ENCODE measurements around the gene PRELP. TPM values are rescaled to one million over a fixed set of nuclear protein-coding genes. Genes with fewer than 3 reads are reported as not detected.

The PRELP gene
- total RNA-seq, 4 donors from 2014 or later, result 15.4 to 35.2 (median 23.3) TPM

DNA sequence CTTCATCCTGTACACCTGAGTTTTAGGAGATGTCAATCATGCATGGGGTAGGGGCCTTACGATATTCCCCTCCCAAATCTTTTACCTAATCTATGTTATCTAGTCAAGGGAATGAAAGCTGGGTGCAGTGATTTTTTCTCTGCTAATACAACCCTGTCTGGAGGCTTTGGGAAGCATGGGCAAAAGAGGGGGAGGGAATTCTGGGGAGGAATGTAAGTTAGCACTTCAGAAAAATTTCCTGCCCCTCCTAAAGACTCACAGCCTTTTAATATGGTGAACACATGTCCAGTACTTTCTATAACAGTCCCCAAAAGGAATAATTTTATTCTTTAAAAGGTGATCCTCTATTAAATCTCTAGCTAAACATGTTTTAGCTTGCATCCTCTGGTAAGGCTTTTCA, 25.6 kb upstream of the PRELP start:
- 78 to 100% methylated on average over 1 of the region's 1 CpG for WGBS, 2 donors (ENCODE audit: low coverage in 1 of 2)
- Histone ChIP-seq H3K9me3 (peaks cover 3 to 5% of the 10 kb centered on the region in 2 donors), H3K27me3 (no peaks in the 10 kb centered on the region), H3K4me3 (no peak overlapping the region), H3K36me3 (no peaks in the 10 kb centered on the region), H3K27ac (no peak overlapping the region), H3K4me1 (peaks cover 0 to 8% (median 2%) of the 10 kb centered on the region in 4 donors)
- TF ChIP-seq POLR2AphosphoS5 (IDR thresholded peaks at IDR 0.05), result no peak
- TF ChIP-seq, protein P1, sequence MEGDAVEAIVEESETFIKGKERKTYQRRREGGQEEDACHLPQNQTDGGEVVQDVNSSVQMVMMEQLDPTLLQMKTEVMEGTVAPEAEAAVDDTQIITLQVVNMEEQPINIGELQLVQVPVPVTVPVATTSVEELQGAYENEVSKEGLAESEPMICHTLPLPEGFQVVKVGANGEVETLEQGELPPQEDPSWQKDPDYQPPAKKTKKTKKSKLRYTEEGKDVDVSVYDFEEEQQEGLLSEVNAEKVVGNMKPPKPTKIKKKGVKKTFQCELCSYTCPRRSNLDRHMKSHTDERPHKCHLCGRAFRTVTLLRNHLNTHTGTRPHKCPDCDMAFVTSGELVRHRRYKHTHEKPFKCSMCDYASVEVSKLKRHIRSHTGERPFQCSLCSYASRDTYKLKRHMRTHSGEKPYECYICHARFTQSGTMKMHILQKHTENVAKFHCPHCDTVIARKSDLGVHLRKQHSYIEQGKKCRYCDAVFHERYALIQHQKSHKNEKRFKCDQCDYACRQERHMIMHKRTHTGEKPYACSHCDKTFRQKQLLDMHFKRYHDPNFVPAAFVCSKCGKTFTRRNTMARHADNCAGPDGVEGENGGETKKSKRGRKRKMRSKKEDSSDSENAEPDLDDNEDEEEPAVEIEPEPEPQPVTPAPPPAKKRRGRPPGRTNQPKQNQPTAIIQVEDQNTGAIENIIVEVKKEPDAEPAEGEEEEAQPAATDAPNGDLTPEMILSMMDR (IDR thresholded peaks at IDR 0.05), result no peak
- no peak for TF ChIP-seq POLR2A (IDR thresholded peaks at IDR 0.05)
- no peak for TF ChIP-seq EP300 (IDR thresholded peaks at IDR 0.05; ENCODE audit: low read depth)
- no peak for DNase-seq
- in situ Hi-C loops (cut with MboI; ENCODE audit: low pct_ligation_motif_present in 1 of 4, low pct_unique_long_range_greater_than_20kb in 1 of 4, low sequenced_read_pairs in 3 of 4) (loop anchor here in 1 of 4 donors (25.0 kb wide), 1 partner anchor 88 kb away; the partner anchor contains the start of gene FMOD), intact Hi-C loops (cut with DNase I; ENCODE audit: low total_unique reads) (no loop called here)

DNA sequence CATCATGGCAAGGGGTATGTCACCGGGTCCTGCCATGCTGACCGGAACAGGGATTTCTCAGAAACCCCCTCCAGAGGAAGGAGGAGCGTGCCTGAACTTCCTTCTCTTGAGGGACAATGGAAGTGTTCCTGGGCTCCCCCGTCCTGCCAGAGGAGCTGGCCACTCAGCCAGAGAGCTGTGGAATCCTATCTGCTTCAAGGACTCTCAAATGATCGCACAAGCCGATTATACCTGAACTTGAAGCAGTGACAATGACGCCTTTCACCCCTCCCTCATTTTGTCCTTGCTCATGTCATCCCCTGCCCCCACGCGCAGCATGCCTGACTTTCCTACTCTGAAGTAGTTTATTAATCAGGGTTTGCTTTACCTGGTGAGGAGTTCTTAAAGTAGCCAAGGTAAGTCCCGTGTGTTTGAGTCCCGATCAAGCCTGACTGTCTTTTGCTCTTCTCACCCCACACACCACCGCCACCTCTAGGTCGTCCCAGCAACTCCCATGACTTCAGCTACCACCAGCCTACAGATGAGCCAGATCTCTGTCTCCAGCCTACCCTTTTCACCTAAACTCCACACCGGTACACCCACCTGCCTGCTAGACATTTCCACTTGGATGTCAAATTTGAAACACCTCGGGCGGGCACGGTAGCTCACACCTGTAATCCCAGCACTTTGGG, 25.0 kb upstream of the PRELP start:
- no peak for DNase-seq
- TF ChIP-seq, protein P1 (IDR thresholded peaks at IDR 0.05), result no peak
- TF ChIP-seq POLR2A (IDR thresholded peaks at IDR 0.05) (no peak), POLR2AphosphoS5 (IDR thresholded peaks at IDR 0.05) (no peak), EP300 (IDR thresholded peaks at IDR 0.05; ENCODE audit: low read depth) (no peak)
- H3K9me3 ChIP-seq, result peaks cover 0 to under 1% of the 10 kb centered on the region in 2 donors
- intact Hi-C loops (cut with DNase I; ENCODE audit: low total_unique reads) (no loop called here), in situ Hi-C loops (cut with MboI; ENCODE audit: low pct_ligation_motif_present in 1 of 4, low pct_unique_long_range_greater_than_20kb in 1 of 4, low sequenced_read_pairs in 3 of 4) (loop anchor here in 1 of 4 donors (25.0 kb wide), 1 partner anchor 88 kb away; the partner anchor contains the start of gene FMOD)
- H3K27me3 ChIP-seq, result no peaks in the 10 kb centered on the region
- H3K27ac ChIP-seq, result no peak overlapping the region
- no peaks in the 10 kb centered on the region for H3K36me3 ChIP-seq
- WGBS, 2 donors (ENCODE audit: low coverage in 1 of 2), result 80 to 87% methylated on average over 2 to 17 of the region's 17 CpGs
- peaks cover 0 to 8% (median 2%) of the 10 kb centered on the region in 4 donors for H3K4me1 ChIP-seq
- no peak overlapping the region for H3K4me3 ChIP-seq

DNA sequence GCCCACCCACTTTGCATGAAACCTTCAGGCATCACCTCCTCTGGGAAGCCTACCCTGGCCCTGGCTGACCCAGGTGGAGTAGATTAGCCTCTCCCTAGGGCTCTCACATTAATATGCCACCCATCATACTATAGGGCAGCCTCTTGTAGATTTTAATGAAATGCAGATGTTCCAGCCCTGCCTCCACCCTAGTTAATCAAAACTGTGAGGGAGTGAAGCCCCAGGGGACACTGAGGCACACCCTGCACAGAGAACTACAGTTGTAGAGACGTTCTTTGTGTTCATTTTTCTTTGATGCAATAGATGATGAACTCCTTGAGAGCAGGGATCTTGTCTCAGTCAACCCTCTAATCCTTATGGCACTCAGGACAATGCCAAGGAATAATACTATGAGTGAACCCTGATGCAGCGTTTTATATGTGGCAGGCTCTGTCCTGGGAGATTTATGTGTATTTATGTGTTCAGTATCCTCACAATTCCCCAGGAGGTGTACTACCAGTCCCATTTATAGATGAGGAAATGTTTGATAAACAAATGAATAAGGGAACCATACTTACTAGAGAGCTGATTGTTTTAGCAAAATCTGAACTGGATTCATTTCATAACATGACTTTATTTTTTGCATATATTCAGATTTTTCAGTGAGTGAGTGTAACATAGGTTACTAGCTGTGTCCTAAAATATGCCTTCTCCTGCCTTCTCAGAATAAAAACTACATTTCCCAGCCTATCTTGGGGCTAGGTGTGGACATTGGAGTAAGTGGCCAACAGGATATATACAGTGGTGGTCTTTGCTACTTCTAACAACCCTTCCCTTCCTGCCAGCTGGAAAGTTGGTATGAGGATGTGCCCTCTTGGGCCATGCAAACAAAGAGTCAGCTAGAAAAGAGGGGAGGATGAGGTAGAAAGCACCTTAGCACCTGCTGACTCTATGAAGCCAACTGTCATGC, 23.5 kb upstream of the PRELP start:
- intact Hi-C loops (cut with DNase I; ENCODE audit: low total_unique reads), result no loop called here
- peaks cover 0 to 8% (median 2%) of the 10 kb centered on the region in 4 donors for H3K4me1 ChIP-seq
- no peak for DNase-seq
- no peaks in the 10 kb centered on the region for H3K36me3 ChIP-seq
- no peaks in the 10 kb centered on the region for H3K27me3 ChIP-seq
- peak overlapping the region in 1 of 4 donors; percentile 29 for H3K27ac ChIP-seq
- 32 to 58% methylated on average over 2 of the region's 2 CpGs for WGBS, 2 donors (ENCODE audit: low coverage in 1 of 2)
- in situ Hi-C loops (cut with MboI; ENCODE audit: low pct_ligation_motif_present in 1 of 4, low pct_unique_long_range_greater_than_20kb in 1 of 4, low sequenced_read_pairs in 3 of 4), result loop anchor here in 1 of 4 donors (25.0 kb wide), 1 partner anchor 90 kb away; the partner anchor contains the start of gene FMOD
- no peak overlapping the region for H3K4me3 ChIP-seq
- no peaks in the 10 kb centered on the region for H3K9me3 ChIP-seq
- TF ChIP-seq POLR2A (IDR thresholded peaks at IDR 0.05) (no peak), POLR2AphosphoS5 (IDR thresholded peaks at IDR 0.05) (peak in 1 of 3 donors; percentile 50)

DNA sequence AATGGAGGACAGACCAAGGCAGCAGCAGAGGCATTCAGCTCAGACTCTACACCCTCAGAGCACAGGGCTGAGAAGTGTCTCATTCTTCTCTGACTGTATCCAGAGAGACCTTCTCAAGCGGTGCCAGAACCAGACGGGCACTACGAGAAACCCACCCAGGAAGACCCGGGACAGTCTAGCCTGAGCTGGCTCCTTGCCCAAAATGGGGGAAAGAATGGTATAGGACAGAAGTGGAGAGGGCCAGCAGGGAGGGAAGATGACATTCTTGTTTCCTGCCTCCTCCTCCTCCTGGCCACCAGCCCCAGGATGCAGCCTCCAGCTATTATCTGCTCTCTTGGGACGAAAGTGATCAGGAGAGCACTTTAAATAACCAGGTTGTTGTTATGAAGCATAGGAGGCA, 22.6 kb upstream of the PRELP start:
- Histone ChIP-seq H3K36me3 (no peaks in the 10 kb centered on the region), H3K27me3 (no peaks in the 10 kb centered on the region), H3K9me3 (no peaks in the 10 kb centered on the region), H3K4me1 (peaks cover 0 to 7% (median 2%) of the 10 kb centered on the region in 4 donors), H3K27ac (no peak overlapping the region), H3K4me3 (no peak overlapping the region)
- intact Hi-C loops (cut with DNase I; ENCODE audit: low total_unique reads) (no loop called here), in situ Hi-C loops (cut with MboI; ENCODE audit: low pct_ligation_motif_present in 1 of 4, low pct_unique_long_range_greater_than_20kb in 1 of 4, low sequenced_read_pairs in 3 of 4) (loop anchor here in 1 of 4 donors (25.0 kb wide), 1 partner anchor 91 kb away; the partner anchor contains the start of gene FMOD)
- 66% methylated on average over 5 of the region's 5 CpGs; no CpG with 5 or more reads in 1 of the 2 donors for WGBS, 2 donors (ENCODE audit: low coverage in 1 of 2)
- DNase-seq, result no peak
- no peak for TF ChIP-seq EP300 (IDR thresholded peaks at IDR 0.05; ENCODE audit: low read depth)
- TF ChIP-seq, protein P1 (IDR thresholded peaks at IDR 0.05), result no peak
- TF ChIP-seq POLR2A (IDR thresholded peaks at IDR 0.05), result no peak
- no peak for TF ChIP-seq POLR2AphosphoS5 (IDR thresholded peaks at IDR 0.05)

All from transverse colon (tissue), 4 donors.